Liver (tissue), 3 donors: ENCODE measurements around the gene ZNF418.

Experiments used
- HNF4G ChIP-seq: IDR thresholded peaks from 2 replicates; pipeline ENCODE4 v1.6.1; 2016; ENCODE audit warnings: antibody characterized with exemption
- RAD21 ChIP-seq, 2 donors: IDR thresholded peaks; 2 replicates each; pipeline ENCODE4 v1.6.1; 2016; ENCODE audit warnings: antibody characterized with exemption in 2 of 2, mild to moderate bottlenecking in 2 of 2
- TF ChIP-seq, protein P1 (sequence below): fragments of 150-350 bp; IDR thresholded peaks from 2 replicates; pipeline ENCODE4 v1.5.1; 2017; ENCODE audit warnings: improper control_type of control experiment, low read depth, low read length; ENCODE audit not compliant: missing input control
- donor health status: healthy.
- donor health status: healthy.

DNA sequence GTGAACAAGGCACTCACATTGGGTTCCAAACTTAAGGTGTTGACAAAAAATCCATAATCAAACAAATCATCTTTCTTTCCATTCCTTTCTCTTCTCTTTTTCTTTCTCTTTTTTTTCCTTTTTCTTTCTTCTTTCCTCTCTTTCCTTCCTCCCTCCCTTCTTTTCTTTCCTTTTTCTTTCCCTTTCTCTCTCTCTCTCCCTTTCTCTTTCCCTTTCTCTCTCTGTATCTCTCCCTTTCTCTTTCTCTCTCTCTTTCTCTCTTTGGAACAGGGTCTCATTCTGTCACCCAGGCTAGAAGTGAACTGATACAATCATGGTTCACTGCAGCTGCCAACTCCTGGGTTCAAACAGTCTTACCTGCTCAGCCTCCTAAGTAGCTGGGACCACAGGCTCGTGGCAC, 26.6 kb upstream of the ZNF418 start:
- TF ChIP-seq HNF4G, result no peak
- TF ChIP-seq, protein P1, sequence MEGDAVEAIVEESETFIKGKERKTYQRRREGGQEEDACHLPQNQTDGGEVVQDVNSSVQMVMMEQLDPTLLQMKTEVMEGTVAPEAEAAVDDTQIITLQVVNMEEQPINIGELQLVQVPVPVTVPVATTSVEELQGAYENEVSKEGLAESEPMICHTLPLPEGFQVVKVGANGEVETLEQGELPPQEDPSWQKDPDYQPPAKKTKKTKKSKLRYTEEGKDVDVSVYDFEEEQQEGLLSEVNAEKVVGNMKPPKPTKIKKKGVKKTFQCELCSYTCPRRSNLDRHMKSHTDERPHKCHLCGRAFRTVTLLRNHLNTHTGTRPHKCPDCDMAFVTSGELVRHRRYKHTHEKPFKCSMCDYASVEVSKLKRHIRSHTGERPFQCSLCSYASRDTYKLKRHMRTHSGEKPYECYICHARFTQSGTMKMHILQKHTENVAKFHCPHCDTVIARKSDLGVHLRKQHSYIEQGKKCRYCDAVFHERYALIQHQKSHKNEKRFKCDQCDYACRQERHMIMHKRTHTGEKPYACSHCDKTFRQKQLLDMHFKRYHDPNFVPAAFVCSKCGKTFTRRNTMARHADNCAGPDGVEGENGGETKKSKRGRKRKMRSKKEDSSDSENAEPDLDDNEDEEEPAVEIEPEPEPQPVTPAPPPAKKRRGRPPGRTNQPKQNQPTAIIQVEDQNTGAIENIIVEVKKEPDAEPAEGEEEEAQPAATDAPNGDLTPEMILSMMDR, result no peak
- no peak for TF ChIP-seq RAD21 (IDR thresholded peaks at IDR 0.05)
